NCI-H146 treated with DMSO at 0.1 percent for 48 hours (cell line): ENCODE data around the gene PLCH1.

Experiments used
- DNase-seq: peaks from one replicate; lab custom pipeline; 2025; ENCODE audit not compliant: unreplicated experiment; lab: John Stamatoyannopoulos, UW

Gene PLCH1

GRCh38 chr3:155354658-155355057, 390.2 kb downstream of the PLCH1 start:
- DNase-seq, result no peak

- no peak for DNase-seq
These were observed 391.9 kb downstream of the PLCH1 start for GRCh38 chr3:155352900-155353490.

GRCh38 chr3:155350571-155350970, 394.3 kb downstream of the PLCH1 start:
- DNase-seq, result no peak

GRCh38 chr3:155347901-155348300, 397.0 kb downstream of the PLCH1 start:
- DNase-seq, result no peak

- DNase-seq, result no peak
These were observed 402.5 kb downstream of the PLCH1 start for GRCh38 chr3:155342344-155342743.

GRCh38 chr3:155339052-155339451, 405.8 kb downstream of the PLCH1 start:
- DNase-seq, result no peak

- no peak for DNase-seq
These were observed 409.0 kb downstream of the PLCH1 start for GRCh38 chr3:155335724-155336354.

GRCh38 chr3:155334914-155335723, 409.8 kb downstream of the PLCH1 start:
- DNase-seq, result no peak

- DNase-seq, result no peak
These were observed 410.5 kb downstream of the PLCH1 start for GRCh38 chr3:155334215-155334913.

- DNase-seq, result no peak
These were observed 412.2 kb downstream of the PLCH1 start for GRCh38 chr3:155332716-155333115.

- DNase-seq, result no peak
These were observed 413.8 kb downstream of the PLCH1 start for GRCh38 chr3:155331078-155331477.

GRCh38 chr3:155330370-155330769, 414.5 kb downstream of the PLCH1 start:
- DNase-seq, result no peak

- DNase-seq, result no peak
These were observed 415.3 kb downstream of the PLCH1 start for GRCh38 chr3:155329513-155330048.

GRCh38 chr3:155327871-155328270, 417.0 kb downstream of the PLCH1 start:
- no peak for DNase-seq

- no peak for DNase-seq
These were observed 417.4 kb downstream of the PLCH1 start for GRCh38 chr3:155327430-155327829.

GRCh38 chr3:155326901-155327300, 418.0 kb downstream of the PLCH1 start:
- DNase-seq, result no peak

GRCh38 chr3:155326244-155326643, 418.6 kb downstream of the PLCH1 start:
- no peak for DNase-seq
